A673 (cell line): ENCODE data around the gene NLGN4Y. TPM values are rescaled to one million over a fixed set of nuclear protein-coding genes. Genes with fewer than 3 reads are reported as not detected.

ENCODE experiments used
- BruUV-seq: library from RNA; stranded (reverse); fragments of 400-500 nt; replicated peaks from 2 replicates; lab custom pipeline; 2021; lab: Mats Ljungman, UMichigan
- CTCF ChIA-PET: fragments of 300-600 bp; sonication (Branson Sonifier 250); formaldehyde crosslinking; loops from one replicate; lab custom pipeline; 2022; ENCODE audit warnings: antibody characterized with exemption; lab: Charles Lee
- POLR2A ChIA-PET: fragments of 300-600 bp; sonication (Branson Sonifier 250); formaldehyde crosslinking; loops from one replicate; lab custom pipeline; 2022; ENCODE audit warnings: antibody characterized with exemption; ENCODE audit not compliant: low non-redundant PET; lab: Charles Lee
- DNase-seq: peaks from one replicate; pipeline ENCODE4 v3.0.0-alpha.2; 2015; ENCODE audit warnings: low spot score
- H3K27ac ChIP-seq: fragments of 200-600 bp; sonication (generic); 2 replicates; pipeline ENCODE4 v1.5.1; 2016; ENCODE audit warnings: mixed run types, low read depth, mild to moderate bottlenecking, mixed read lengths, antibody characterized with exemption, low read length; ENCODE audit not compliant: poor library complexity, severe bottlenecking
- H3K27me3 ChIP-seq: fragments of 200-600 bp; sonication (generic); replicated peaks from 2 replicates; pipeline ENCODE4 v1.6.1; 2017; ENCODE audit warnings: mixed run types, low read depth, mild to moderate bottlenecking, mixed read lengths, antibody characterized with exemption, low read length; ENCODE audit not compliant: insufficient read depth, poor library complexity
- H3K36me3 ChIP-seq: fragments of 200-600 bp; sonication (generic); 2 replicates; pipeline ENCODE4 v1.6.1; 2016; ENCODE audit warnings: mixed run types, mild to moderate bottlenecking, mixed read lengths, antibody characterized with exemption, low read length; ENCODE audit not compliant: insufficient read depth, poor library complexity, severe bottlenecking
- H3K4me1 ChIP-seq: fragments of 200-600 bp; sonication (generic); 2 replicates; pipeline ENCODE4 v1.6.1; 2017; ENCODE audit warnings: mixed run types, mild to moderate bottlenecking, mixed read lengths, antibody characterized with exemption, low read length; ENCODE audit not compliant: insufficient read depth, poor library complexity, severe bottlenecking
- H3K4me3 ChIP-seq: fragments of 200-600 bp; sonication (generic); 2 replicates; pipeline ENCODE4 v1.5.1; 2016; ENCODE audit warnings: low read depth, mixed run types, mild to moderate bottlenecking, mixed read lengths, low read length; ENCODE audit not compliant: poor library complexity, severe bottlenecking
- H3K9me3 ChIP-seq: fragments of 200-600 bp; sonication (generic); 2 replicates; pipeline ENCODE4 v1.6.1; 2016; ENCODE audit warnings: mixed run types, low read depth, mild to moderate bottlenecking, mixed read lengths, antibody characterized with exemption, low read length; ENCODE audit not compliant: poor library complexity, severe bottlenecking
- EZH2 ChIP-seq: fragments of 200-600 bp; sonication (generic); IDR thresholded peaks from 2 replicates; pipeline ENCODE4 v1.6.1; 2017; ENCODE audit warnings: borderline replicate concordance, low read depth, mild to moderate bottlenecking, mixed read lengths, antibody characterized with exemption, low read length; ENCODE audit not compliant: poor library complexity, severe bottlenecking
- intact Hi-C: fragments of 100-400 bp; cut with micrococcal nuclease; formaldehyde crosslinking; loops from one replicate; pipeline ENCODE4 v1.10.0; 2022; ENCODE audit not compliant: unreplicated experiment
- total RNA-seq: library from RNA; stranded (reverse); gene quantifications from 2 replicates; pipeline ENCODE4 v1.2.3, GENCODE V29; 2021
- TF ChIP-seq, protein P1 (sequence below): fragments of 300-800, 200-600 bp; sonication (generic); conservative IDR thresholded peaks from 2 replicates; pipeline ENCODE4 v1.5.1; 2017; ENCODE audit warnings: low read depth, mild to moderate bottlenecking, antibody characterized with exemption, low read length, moderate library complexity, mixed read lengths

The NLGN4Y gene
- total RNA-seq, 1 experiment from 2014 or later = not detected

DNA sequence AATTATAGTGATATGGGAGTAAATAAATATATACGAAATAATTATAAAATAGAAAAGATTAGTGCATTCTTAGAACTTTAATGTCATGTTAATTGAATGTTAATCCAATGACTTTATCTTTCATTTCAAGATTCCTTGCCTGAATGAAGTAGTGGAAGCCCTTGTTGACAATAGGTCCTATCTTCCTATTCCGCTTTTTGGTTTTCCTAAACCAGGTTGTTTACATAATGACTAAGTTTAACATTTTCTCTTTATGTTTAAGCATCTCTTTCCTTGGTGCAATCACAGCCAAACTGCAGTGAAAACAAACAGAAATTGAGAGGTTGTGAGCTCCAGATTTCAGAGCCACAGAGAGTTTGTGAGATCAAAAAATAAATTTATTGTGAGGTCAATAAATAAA is 109.4 kb downstream of the NLGN4Y start:
- Histone ChIP-seq H3K36me3 (no peaks in the 10 kb centered on the region), H3K27ac (no peak overlapping the region), H3K4me1 (no peaks in the 10 kb centered on the region), H3K27me3 (no peaks in the 10 kb centered on the region), H3K4me3 (no peak overlapping the region), H3K9me3 (no peaks in the 10 kb centered on the region)
- ChIA-PET CTCF (no interaction called here), POLR2A (no interaction called here)
- intact Hi-C loops = no loop called here
- no peak for TF ChIP-seq EZH2
- TF ChIP-seq, protein P1, sequence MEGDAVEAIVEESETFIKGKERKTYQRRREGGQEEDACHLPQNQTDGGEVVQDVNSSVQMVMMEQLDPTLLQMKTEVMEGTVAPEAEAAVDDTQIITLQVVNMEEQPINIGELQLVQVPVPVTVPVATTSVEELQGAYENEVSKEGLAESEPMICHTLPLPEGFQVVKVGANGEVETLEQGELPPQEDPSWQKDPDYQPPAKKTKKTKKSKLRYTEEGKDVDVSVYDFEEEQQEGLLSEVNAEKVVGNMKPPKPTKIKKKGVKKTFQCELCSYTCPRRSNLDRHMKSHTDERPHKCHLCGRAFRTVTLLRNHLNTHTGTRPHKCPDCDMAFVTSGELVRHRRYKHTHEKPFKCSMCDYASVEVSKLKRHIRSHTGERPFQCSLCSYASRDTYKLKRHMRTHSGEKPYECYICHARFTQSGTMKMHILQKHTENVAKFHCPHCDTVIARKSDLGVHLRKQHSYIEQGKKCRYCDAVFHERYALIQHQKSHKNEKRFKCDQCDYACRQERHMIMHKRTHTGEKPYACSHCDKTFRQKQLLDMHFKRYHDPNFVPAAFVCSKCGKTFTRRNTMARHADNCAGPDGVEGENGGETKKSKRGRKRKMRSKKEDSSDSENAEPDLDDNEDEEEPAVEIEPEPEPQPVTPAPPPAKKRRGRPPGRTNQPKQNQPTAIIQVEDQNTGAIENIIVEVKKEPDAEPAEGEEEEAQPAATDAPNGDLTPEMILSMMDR = no peak
- no peak for DNase-seq
- BruUV-seq = no TSS peak

DNA sequence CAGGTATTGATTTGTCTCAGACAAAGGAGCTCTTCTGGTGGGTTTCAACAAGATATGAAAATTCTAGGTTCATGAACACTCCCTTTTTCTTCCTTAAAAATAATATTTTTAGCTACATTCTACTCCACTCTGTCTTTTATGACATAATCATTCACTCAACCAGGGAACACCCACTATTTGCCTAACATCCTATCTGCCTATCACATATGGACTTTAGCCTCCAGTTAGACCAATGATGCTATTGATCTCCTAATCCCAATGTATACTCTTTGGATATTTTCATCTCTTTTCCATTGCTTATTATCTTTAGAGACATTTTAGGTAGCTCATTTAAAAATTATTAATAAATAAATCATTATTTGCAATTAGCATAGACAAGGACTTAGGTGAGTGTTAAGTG is 110.6 kb downstream of the NLGN4Y start:
- BruUV-seq = no TSS peak
- no peak for DNase-seq
- Histone ChIP-seq H3K27me3 (no peaks in the 10 kb centered on the region), H3K4me1 (no peaks in the 10 kb centered on the region), H3K27ac (no peak overlapping the region), H3K4me3 (no peak overlapping the region), H3K9me3 (no peaks in the 10 kb centered on the region), H3K36me3 (no peaks in the 10 kb centered on the region)
- TF ChIP-seq EZH2 = no peak
- TF ChIP-seq, protein P1 = no peak
- intact Hi-C loops = no loop called here
- ChIA-PET POLR2A (no interaction called here), CTCF (no interaction called here)

DNA sequence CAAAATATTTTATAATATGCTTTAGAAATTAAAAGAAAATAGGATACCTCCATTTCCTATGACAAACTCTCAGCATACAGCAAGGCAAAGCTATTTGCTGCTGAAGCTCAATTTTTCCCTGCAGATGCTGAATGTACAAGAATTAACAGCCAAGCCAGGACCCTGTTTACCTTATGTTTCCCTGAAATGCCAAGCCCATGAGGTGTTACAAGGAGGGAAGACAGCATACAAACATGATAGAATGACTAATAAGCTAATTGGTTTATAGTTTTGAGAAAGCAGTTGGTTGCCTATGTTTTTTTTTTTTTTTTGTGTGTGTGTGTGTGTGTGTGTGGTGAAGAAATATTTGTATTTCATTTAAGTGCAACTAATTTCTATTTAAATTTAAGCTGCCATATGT is 113.2 kb downstream of the NLGN4Y start:
- ChIA-PET CTCF (no interaction called here), POLR2A (no interaction called here)
- TF ChIP-seq EZH2 = no peak
- TF ChIP-seq, protein P1 = no peak
- no peaks in the 10 kb centered on the region for H3K4me1 ChIP-seq
- BruUV-seq = no TSS peak
- no peak overlapping the region for H3K4me3 ChIP-seq
- H3K36me3 ChIP-seq = no peaks in the 10 kb centered on the region
- intact Hi-C loops = no loop called here
- no peak overlapping the region for H3K27ac ChIP-seq
- no peaks in the 10 kb centered on the region for H3K9me3 ChIP-seq
- no peaks in the 10 kb centered on the region for H3K27me3 ChIP-seq
- no peak for DNase-seq
